G401 (cell line): ENCODE measurements around the gene SLC45A1. TPM values are rescaled to one million over a fixed set of nuclear protein-coding genes. Genes with fewer than 3 reads are reported as not detected.
"Not testable (repeated sequence)": the region's sequence is repeated elsewhere in the genome, so short reads cannot be mapped to it uniquely, and the experiment has no call there.

Experiments
- DNase-seq: peaks from one replicate; pipeline ENCODE4 v3.0.0-alpha.2; 2015; ENCODE audit warnings: low spot score
- in situ Hi-C: cut with HindIII; loops from 2 replicates; pipeline ENCODE4 v1.10.0; 2016; ENCODE audit warnings: low sequenced_read_pairs, mixed read lengths
- total RNA-seq: library from RNA; depleted of rRNA; stranded (reverse); fragments of >200 nt; shearing (Covaris generic); gene quantifications from 2 replicates; pipeline ENCODE4 v1.2.3, GENCODE V29; 2014

The SLC45A1 gene
- total RNA-seq, 1 experiment from 2014 or later: 9.5 TPM

DNA sequence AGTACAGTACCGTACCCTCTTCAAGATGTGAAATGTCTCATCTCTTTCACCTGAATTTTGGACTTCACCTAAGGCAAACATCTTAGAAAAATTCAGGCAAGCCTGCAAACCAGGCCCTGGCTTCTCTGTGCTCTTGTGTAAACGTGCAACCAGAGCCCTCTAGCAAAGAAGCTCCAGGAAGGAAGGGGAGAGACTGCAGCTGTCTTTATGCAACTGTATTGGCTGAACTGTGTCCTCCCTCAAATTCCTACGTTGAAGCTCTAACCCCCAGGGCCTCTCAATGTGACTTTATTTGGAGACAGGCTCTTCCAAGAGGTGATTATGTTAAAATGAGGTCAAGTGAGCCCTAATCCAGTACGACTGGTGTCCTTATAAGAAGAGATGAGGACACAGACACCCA is 60.3 kb downstream of the SLC45A1 start:
- in situ Hi-C loops: no loop called here
- DNase-seq: no peak

GRCh38 chr1:8378981-8379470 is 61.1 kb downstream of the SLC45A1 start:
- in situ Hi-C loops: no loop called here
- no peak for DNase-seq

- no peak for DNase-seq
- in situ Hi-C loops: no loop called here
Observed at GRCh38 chr1:8379513-8380186, 61.7 kb downstream of the SLC45A1 start.

GRCh38 chr1:8380310-8380709 is 62.4 kb downstream of the SLC45A1 start:
- DNase-seq, in situ Hi-C loops: not testable (repeated sequence)

DNA sequence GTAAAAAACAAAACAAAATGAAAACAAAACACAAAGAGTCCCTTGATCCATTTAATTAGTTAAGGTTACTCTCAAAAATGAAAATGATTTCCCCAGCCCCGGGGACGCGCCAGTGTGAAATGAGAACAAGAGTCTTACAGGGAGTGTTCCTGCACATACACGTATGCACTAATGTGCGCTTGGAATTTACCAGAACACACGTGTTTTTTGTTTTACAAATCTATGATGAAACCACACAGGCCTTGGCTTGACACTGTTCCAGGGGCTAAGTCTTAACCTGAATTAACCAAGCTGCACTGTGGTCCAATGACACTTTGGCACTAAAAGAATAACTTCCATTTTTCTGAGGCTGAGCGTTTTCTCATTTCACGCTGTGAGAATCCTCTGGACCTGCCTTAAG is 63.7 kb downstream of the SLC45A1 start:
- no peak for DNase-seq
- in situ Hi-C loops: no loop called here

DNA sequence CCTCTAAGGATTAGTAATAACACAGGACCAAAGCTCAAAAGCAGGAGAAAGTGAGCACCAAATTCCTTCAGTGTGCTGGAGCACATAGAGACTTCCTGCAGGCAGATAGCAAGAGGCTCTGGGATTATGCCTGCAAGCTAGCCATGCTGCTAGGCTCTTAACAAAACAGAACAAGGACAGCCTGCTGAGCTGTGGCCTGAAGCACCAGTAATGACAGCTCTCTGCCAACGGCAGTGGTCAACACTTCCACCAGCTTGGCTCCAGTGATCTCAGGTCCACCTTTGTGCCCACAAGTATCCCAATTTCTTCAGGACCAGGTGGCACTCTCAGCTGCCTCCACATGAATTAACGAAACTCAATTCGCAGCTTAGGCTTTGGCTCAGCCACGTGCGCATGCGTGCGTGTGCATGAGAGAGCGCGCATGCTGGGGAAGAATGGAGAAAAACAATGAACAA is 64.2 kb downstream of the SLC45A1 start:
- in situ Hi-C loops: no loop called here
- peak; percentile 88 for DNase-seq

- DNase-seq: no peak
- in situ Hi-C loops: no loop called here
Observed at GRCh38 chr1:8382608-8383505, 64.9 kb downstream of the SLC45A1 start.

GRCh38 chr1:8384088-8384487 is 66.2 kb downstream of the SLC45A1 start:
- in situ Hi-C loops: no loop called here
- DNase-seq: no peak

- in situ Hi-C loops: no loop called here
- DNase-seq: no peak
Observed at GRCh38 chr1:8384577-8384976, 66.7 kb downstream of the SLC45A1 start.

- in situ Hi-C loops: no loop called here
- no peak for DNase-seq
Observed at GRCh38 chr1:8386247-8386646, 68.3 kb downstream of the SLC45A1 start.

DNA sequence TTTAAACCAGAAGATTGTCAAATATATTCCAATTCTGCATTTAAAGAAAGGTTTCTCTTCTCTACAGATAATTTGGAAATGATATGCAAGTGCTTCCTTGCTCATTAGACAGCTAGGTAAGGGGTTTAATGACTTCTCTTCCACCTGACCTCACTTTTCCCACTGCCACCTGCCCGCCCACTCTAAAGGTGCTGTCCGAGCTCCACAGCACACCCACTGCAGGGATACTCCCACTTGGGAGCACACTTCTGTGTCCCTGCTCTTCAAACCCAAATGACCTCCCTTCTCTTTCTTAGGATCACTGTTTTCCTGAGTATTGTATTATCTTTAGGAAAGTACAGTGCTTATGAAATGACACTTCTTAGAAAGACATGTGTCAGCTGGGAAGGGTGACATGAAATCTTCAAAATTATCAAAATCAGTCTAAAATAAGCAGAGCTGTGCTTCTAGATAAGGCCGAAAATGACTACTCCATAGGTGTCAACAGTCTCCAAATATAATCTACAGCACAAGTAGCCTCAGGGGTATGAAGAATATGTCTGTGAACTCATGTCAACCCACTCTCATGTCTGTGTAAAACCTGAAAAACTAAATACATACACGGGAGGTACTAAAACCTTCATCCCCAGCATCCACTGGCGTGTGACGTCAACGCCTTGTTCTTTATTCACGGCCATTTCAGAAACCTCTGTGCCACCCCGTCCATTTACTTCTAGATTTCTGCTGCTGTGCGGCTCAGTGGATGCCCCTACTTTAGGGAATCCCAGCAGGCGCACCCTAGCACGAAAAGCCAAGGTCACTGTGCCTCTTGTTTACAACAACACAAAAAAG is 71.0 kb downstream of the SLC45A1 start:
- DNase-seq: no peak
- in situ Hi-C loops: no loop called here

DNA sequence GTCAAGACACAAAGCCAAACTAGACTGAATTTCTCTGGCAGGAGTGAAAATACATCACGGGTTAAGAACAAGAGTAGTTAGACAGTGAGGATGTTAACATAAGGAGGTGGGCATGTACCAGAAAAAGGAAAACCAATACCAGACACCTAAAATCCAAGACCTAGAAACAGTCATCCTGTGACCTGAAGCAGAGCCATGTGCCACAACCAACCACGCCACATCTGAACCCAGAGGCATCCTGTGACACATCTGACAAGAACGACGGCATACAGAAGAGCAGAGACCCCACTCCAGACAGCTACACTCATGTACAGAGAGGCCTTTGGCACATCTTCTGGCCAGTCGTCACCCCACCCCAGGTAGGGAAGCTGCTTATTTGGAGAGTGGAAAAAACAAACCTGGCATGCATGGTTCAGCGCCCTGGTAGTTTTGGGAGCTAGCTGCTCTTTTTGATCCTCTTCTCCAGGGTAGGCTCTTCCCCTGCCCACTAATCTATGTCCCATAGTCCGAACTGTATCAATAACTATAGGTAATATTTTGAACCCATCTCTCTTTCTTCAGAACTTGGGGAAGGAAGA is 72.1 kb downstream of the SLC45A1 start:
- in situ Hi-C loops: no loop called here
- no peak for DNase-seq

DNA sequence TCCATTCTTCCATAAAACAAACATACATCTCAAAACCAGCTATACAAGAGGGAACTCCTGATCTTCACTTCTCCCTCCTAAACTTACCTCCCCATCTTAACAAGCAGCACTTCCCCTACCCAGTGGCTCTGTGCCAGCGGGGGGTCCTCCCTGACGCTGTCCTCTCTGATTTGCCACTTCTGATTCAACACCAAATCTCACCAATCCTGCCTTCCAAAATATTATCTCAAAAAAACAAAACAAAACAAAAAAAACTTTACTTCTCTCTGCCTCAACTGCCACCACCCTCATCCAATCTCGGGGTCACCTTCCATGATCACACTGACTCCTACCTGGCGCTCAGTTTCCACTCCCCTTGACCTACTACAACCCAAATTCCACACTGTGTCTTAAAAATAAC is 72.8 kb downstream of the SLC45A1 start:
- in situ Hi-C loops: no loop called here
- DNase-seq: no peak

- in situ Hi-C loops: no loop called here
- no peak for DNase-seq
Observed at GRCh38 chr1:8392522-8392921, 74.6 kb downstream of the SLC45A1 start.
